SH-SY5Y (cell line): ENCODE results near the gene ARHGAP15.

Experiments used
- GATA2 ChIP-seq: IDR thresholded peaks from 2 replicates; pipeline ENCODE4 v1.6.1; 2011; ENCODE audit warnings: mild to moderate bottlenecking, low read depth, low read length
- GATA3 ChIP-seq: IDR thresholded peaks from 2 replicates; pipeline ENCODE4 v1.6.1; 2011; ENCODE audit warnings: low read depth, mild to moderate bottlenecking, low read length, moderate library complexity

Gene ARHGAP15

GRCh38 chr2:143514413-143514812, 385.2 kb downstream of the ARHGAP15 start:
- TF ChIP-seq GATA2 (no peak), GATA3 (no peak)

DNA sequence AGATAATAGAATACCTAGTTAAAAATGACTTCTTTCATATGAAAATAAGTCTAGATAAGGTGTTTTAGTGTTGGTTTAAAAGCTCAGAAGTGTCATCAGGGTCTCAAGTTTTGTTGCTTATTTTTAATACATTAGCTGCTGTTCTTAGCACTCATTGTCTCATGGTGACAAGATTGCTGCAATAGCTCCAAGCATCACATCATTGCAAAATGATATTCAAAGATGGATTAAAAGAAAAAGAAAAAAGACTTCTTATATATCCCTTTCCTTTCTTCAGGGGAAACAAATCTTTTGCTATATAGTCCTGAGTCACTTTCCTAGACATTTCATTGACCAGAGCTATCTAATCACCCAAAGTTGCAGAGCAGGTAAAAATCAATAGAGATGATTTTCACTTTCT, 386.1 kb downstream of the ARHGAP15 start:
- TF ChIP-seq GATA2 (no peak), GATA3 (no peak)

DNA sequence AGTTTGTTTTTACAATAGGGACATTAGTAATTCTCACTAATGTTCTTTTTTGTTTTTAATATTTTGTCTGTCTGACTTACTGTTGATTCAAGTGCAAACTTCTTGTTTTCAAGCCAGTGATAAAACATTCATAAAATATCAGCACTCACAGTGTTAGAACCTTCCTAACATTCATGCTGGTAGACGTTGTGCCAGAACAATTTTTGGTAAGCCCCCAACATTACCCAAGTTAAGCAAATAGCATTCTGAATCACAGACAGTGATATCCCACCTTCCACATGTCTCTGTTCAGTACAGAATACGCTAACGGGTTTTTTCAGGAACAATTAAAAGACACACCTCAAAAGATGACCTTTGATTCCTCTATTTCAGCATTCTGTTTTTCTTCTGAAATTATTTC, 390.3 kb downstream of the ARHGAP15 start:
- TF ChIP-seq GATA3 (no peak), GATA2 (no peak)

- TF ChIP-seq GATA2 (no peak), GATA3 (no peak)
Observed at GRCh38 chr2:143521396-143521795, 392.2 kb downstream of the ARHGAP15 start.

DNA sequence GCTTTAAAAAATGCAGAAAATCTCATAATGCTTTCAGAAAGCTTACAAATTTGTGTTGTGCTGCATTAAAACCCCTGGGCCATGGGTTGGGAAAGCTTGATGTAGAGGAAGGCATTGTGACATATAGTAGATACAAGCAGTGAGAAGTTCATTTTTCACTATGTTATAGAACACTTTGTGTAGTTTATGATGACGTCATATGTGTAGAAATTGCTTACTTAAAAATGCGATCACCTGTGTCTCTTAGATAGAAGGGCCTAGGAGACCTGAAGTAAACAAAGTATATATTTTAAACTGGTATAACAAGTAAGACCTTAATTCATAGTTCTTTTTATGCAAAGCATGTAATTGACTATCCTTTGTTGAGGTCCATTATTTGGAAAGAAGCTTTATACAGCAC, 393.5 kb downstream of the ARHGAP15 start:
- TF ChIP-seq GATA2 (no peak), GATA3 (no peak)

DNA sequence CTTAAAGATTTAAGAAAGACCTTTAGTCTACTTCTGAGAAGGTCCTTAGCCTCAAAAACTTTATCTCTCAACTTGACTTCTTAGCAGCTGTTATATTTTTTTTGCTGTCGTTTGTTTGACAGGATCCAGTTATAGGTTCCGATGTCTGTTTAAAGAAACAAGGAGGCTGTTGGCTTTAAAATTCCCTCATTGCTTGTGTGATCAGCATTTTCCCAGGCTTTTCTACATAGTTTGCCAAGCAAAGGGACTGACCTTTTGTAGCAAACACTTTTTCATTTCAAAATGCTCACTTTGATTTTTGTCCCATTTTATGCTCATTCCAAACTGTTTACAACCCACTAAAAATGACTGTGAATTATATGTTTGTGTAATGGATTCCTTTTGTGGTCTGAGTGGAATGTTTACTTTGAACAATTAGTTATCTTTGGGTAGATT, 394.9 kb downstream of the ARHGAP15 start:
- TF ChIP-seq GATA3, result no peak
- TF ChIP-seq GATA2, result no peak

GRCh38 chr2:143524559-143525401, 395.6 kb downstream of the ARHGAP15 start:
- TF ChIP-seq GATA2 (no peak), GATA3 (no peak)

DNA sequence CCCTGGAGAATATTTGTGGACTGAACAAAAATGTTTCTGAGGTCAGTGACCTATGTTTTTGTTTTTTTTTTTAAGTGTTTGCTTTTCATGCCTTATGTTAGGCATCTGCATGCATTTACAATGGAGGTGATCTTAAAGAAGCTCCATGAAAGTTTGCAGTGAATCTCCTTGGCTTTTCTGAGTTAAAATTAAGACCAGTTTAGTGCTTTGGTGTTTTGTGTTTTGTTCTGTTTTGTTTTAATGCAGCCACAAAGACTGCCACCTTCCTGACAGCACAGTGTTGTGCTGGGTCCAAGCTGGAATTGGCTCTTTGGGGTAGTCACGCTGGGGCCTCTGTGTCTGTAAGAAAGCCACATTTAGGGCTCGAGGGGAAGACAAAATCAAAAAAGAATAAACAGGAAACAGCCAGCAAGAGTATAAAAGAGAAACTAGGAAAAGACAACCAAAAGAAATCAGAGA, 396.2 kb downstream of the ARHGAP15 start:
- no peak for TF ChIP-seq GATA2
- no peak for TF ChIP-seq GATA3

- no peak for TF ChIP-seq GATA2
- no peak for TF ChIP-seq GATA3
Observed at GRCh38 chr2:143526498-143526897, 397.3 kb downstream of the ARHGAP15 start.

- TF ChIP-seq GATA2 (no peak), GATA3 (no peak)
Observed at GRCh38 chr2:143528021-143528420, 398.8 kb downstream of the ARHGAP15 start.

GRCh38 chr2:143529118-143529720, 400.0 kb downstream of the ARHGAP15 start:
- TF ChIP-seq GATA2 (no peak), GATA3 (no peak)

- no peak for TF ChIP-seq GATA3
- TF ChIP-seq GATA2, result no peak
Observed at GRCh38 chr2:143530758-143531157, 401.5 kb downstream of the ARHGAP15 start.

GRCh38 chr2:143532061-143532460, 402.8 kb downstream of the ARHGAP15 start:
- TF ChIP-seq GATA3, result no peak

DNA sequence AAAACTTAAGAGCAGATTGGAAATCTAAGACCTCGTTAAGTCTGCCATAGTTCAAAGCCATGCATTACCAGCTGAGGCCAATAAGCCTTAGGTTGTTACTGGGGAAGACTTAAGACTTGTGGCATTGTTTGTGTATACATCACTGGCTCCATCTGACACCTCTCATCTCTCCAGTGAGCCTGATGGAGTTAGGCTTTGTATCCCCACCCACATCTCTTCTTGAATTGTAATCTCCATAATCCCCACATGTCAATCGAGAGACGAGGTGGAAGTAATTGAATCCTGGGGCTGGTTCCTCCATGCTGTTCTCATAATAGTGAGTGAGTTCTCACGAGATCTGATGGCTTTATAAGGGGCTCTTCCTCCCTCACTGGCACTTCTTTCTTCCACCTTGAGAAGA, 404.6 kb downstream of the ARHGAP15 start:
- no peak for TF ChIP-seq GATA3
- TF ChIP-seq GATA2, result no peak

DNA sequence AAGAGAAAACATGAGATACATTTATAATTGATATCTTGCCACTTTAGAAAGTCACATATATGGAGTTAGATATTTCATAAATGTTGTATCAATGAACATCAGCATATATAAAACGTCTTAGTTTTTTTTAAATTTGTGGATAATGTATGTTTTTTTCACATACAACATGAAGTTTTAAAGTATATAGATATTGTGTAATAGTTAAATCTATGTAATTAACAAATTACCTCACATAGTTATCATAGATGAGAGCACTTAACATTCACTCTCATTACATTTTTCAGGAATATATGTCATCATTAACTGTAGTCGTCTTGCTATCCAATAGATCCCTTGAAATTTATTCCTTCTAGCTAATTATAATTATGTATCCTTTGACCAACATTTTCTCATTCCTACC, 406.6 kb downstream of the ARHGAP15 start:
- TF ChIP-seq GATA2, result no peak
